A549 (cell line): ENCODE data around the gene C1QBP. TPM values are rescaled to one million over a fixed set of nuclear protein-coding genes. Genes with fewer than 3 reads are reported as not detected.

Source experiments
- ATAC-seq, 2 experiments: fragments of 200-7000 bp in 1 of 2; fragments of >200 bp in 1 of 2; cut with Nextera tagmentation in 1 of 2; cut with Tn5 transposase in 1 of 2; 3 replicates each; pipeline versions ENCODE4 v1.8.0 to v1.9.1; 2018 to 2020; ENCODE audit warnings: mild to moderate bottlenecking in 1 of 2, moderate library complexity in 1 of 2
- CTCF ChIA-PET: fragments of 300-600 bp; sonication (Branson Sonifier 250); formaldehyde crosslinking; extraction: SDS; loops from one replicate; lab custom pipeline; 2021; ENCODE audit warnings: antibody characterized with exemption, inconsistent platforms; lab: Yijun Ruan, JAX
- POLR2A ChIA-PET: fragments of 350-600 bp; formaldehyde crosslinking; extraction: SDS; loops from one replicate; lab custom pipeline; 2021; ENCODE audit warnings: antibody characterized with exemption, inconsistent platforms; lab: Yijun Ruan, JAX
- DNase-seq, 2 experiments: peaks; one replicate each; pipeline versions ENCODE4 v3.0.0 to v3.0.0-alpha.2; 2011 to 2016; ENCODE audit warnings: low read depth in 1 of 2, low spot score in 1 of 2
- FAIRE-seq: peaks from 2 replicates; lab custom pipeline; 2011; peaks lifted over from hg19 to GRCh38; lab: Jason Lieb, UNC
- H3K27ac ChIP-seq, 2 experiments: fragments of >200 bp; sonication (Bioruptor Twin); formaldehyde crosslinking; 3 replicates each; pipeline ENCODE4 v1.5.1; 2016 to 2017
- H3K4me1 ChIP-seq: fragments of >200 bp; sonication (Bioruptor Twin); formaldehyde crosslinking; 3 replicates; pipeline ENCODE4 v1.6.1; 2016
- H3K4me2 ChIP-seq: fragments of >200 bp; sonication (Bioruptor Twin); formaldehyde crosslinking; 3 replicates; pipeline ENCODE4 v1.6.1; 2016
- H3K4me3 ChIP-seq: fragments of >200 bp; sonication (Bioruptor Twin); formaldehyde crosslinking; 3 replicates; pipeline ENCODE4 v1.5.1; 2016
- H3K9me3 ChIP-seq: fragments of >200 bp; sonication (Bioruptor Twin); formaldehyde crosslinking; 3 replicates; pipeline ENCODE4 v1.6.1; 2016
- BCL3 ChIP-seq: fragments of >200 bp; sonication (Bioruptor Twin); formaldehyde crosslinking; IDR thresholded peaks from 3 replicates; pipeline ENCODE4 v1.6.1; 2016
- BHLHE40 ChIP-seq: IDR thresholded peaks from 2 replicates; pipeline ENCODE4 v1.6.1; 2012; ENCODE audit warnings: low read depth, low read length, inconsistent platforms
- EHMT2 ChIP-seq: fragments of 200-600 bp; sonication (generic); IDR thresholded peaks from 2 replicates; pipeline ENCODE4 v1.6.1; 2016; ENCODE audit warnings: antibody characterized with exemption, low read depth, mild to moderate bottlenecking, moderate library complexity
- EP300 ChIP-seq, 2 experiments: fragments of >200 bp; sonication (Bioruptor Twin); formaldehyde crosslinking; IDR thresholded peaks; 2 replicates in 1 of 2; 3 replicates in 1 of 2; pipeline ENCODE4 v1.6.1; 2016 to 2017
- ESRRA ChIP-seq: fragments of 150-350 bp; IDR thresholded peaks from 2 replicates; pipeline ENCODE4 v1.6.1; 2014; ENCODE audit warnings: mild to moderate bottlenecking, low read length, borderline replicate concordance
- FOSB ChIP-seq: fragments of 250-450 bp; sonication (Bioruptor Pico); IDR thresholded peaks from 2 replicates; pipeline ENCODE4 v1.5.0; 2020; ENCODE audit warnings: mild to moderate bottlenecking, moderate library complexity
- FOSL2 ChIP-seq, 2 experiments: fragments of 450-650 bp in 1 of 2; fragments of >200 bp in 1 of 2; sonication (Bioruptor Twin) in 1 of 2; formaldehyde crosslinking; IDR thresholded peaks; 2 replicates each; pipeline versions ENCODE4 v1.5.0 to v1.6.1; 2016 to 2020; ENCODE audit warnings: mild to moderate bottlenecking in 1 of 2, moderate library complexity in 1 of 2
- HDAC2 ChIP-seq: fragments of 200-600 bp; sonication (generic); IDR thresholded peaks from 2 replicates; pipeline ENCODE4 v1.6.1; 2016
- HES2 ChIP-seq: fragments of >200 bp; sonication (Bioruptor Twin); formaldehyde crosslinking; IDR thresholded peaks from 2 replicates; pipeline ENCODE4 v1.6.1; 2016
- JUNB ChIP-seq: fragments of >200 bp; sonication (Bioruptor Twin); formaldehyde crosslinking; IDR thresholded peaks from 2 replicates; pipeline ENCODE4 v1.6.1; 2016
- KDM1A ChIP-seq: fragments of 200-600 bp; sonication (generic); IDR thresholded peaks from 2 replicates; pipeline ENCODE4 v1.6.1; 2016; ENCODE audit warnings: low read depth, mild to moderate bottlenecking
- MYC ChIP-seq: IDR thresholded peaks from 2 replicates; pipeline ENCODE4 v1.6.1; 2012; ENCODE audit warnings: mild to moderate bottlenecking, inconsistent platforms, low read length, improper control_type of control experiment, borderline replicate concordance
- NFE2L2 ChIP-seq: fragments of 150-350 bp; conservative IDR thresholded peaks from 2 replicates; pipeline ENCODE4 v1.6.1; 2014; ENCODE audit warnings: low read length
- PHF8 ChIP-seq: fragments of 200-600 bp; sonication (generic); IDR thresholded peaks from 2 replicates; pipeline ENCODE4 v1.6.1; 2016; ENCODE audit warnings: low read depth, mild to moderate bottlenecking, antibody characterized with exemption, moderate library complexity, borderline replicate concordance
- POLR2A ChIP-seq: IDR thresholded peaks from 2 replicates; pipeline ENCODE4 v1.6.1; 2012; ENCODE audit warnings: mild to moderate bottlenecking, low read length
- POLR2AphosphoS2 ChIP-seq: conservative IDR thresholded peaks from 2 replicates; pipeline ENCODE4 v1.6.1; 2012; ENCODE audit warnings: low read length, improper control_type of control experiment, inconsistent platforms
- RAD21 ChIP-seq, 2 experiments: fragments of >200 bp in 1 of 2; sonication (Bioruptor Twin) in 1 of 2; formaldehyde crosslinking in 1 of 2; IDR thresholded peaks in 1 of 2; conservative IDR thresholded peaks in 1 of 2; 2 replicates in 1 of 2; 3 replicates in 1 of 2; pipeline ENCODE4 v1.6.1; 2012 to 2018; ENCODE audit warnings: inconsistent platforms in 1 of 2
- REST ChIP-seq: fragments of 200-600 bp; sonication (generic); IDR thresholded peaks from 2 replicates; pipeline ENCODE4 v1.6.1; 2016; ENCODE audit warnings: antibody characterized with exemption, mild to moderate bottlenecking, moderate library complexity
- RFX5 ChIP-seq: fragments of 450-650 bp; IDR thresholded peaks from 2 replicates; pipeline ENCODE4 v1.7.1; 2014; ENCODE audit warnings: antibody characterized with exemption, mild to moderate bottlenecking, moderate library complexity
- RNF2 ChIP-seq: fragments of 200-600 bp; sonication (generic); IDR thresholded peaks from 2 replicates; pipeline ENCODE4 v1.6.1; 2016; ENCODE audit warnings: low read depth, mild to moderate bottlenecking, antibody characterized with exemption, moderate library complexity, borderline replicate concordance
- SMC3 ChIP-seq: fragments of >200 bp; sonication (Bioruptor Twin); formaldehyde crosslinking; IDR thresholded peaks from 3 replicates; pipeline ENCODE4 v1.6.1; 2018; ENCODE audit warnings: inconsistent platforms
- USF2 ChIP-seq: fragments of 450-650 bp; IDR thresholded peaks from 2 replicates; pipeline ENCODE4 v1.6.1; 2014; ENCODE audit warnings: antibody characterized with exemption
- WGBS: methylation state at CpG from one replicate; pipeline ENCODE4 v1.1.6; 2017; ENCODE audit errors: missing lambda C conversion rate; 5-methylcytosine and 5-hydroxymethylcytosine counted together
- polyA plus RNA-seq, 4 experiments: library from polyadenylated mRNA; depleted of rRNA in 3 of 4; stranded (reverse); fragments of >200 nt; fragmentation: RNase III in 1 of 4; extraction: RNeasy Plus Mini Kit Qiagen cat#74134 plus additional on column Dnase treatment in 1 of 4; gene quantifications; 2 replicates in 3 of 4; 3 replicates in 1 of 4; pipeline ENCODE4 v1.2.3, GENCODE V29; 2011 to 2017

Gene C1QBP
- polyA plus RNA-seq, 2 of the 4 experiments (the other 2 are of a cell fraction) = 557 to 683 TPM

- H3K9me3 ChIP-seq = no peaks in the 10 kb centered on the region
- DNase-seq (no peak), ATAC-seq (no peak), FAIRE-seq (no peak)
- 0 out of 3 replicates have a peak overlapping the region, but pooled peaks have one; percentile 91 for H3K4me2 ChIP-seq
- no peak overlapping the region for H3K4me3 ChIP-seq
- H3K4me1 ChIP-seq = peaks cover 35% of the 10 kb centered on the region
- TF ChIP-seq NFE2L2 (no peak), HDAC2 (no peak), ESRRA (no peak), KDM1A (no peak), RNF2 (no peak), POLR2AphosphoS2 (no peak)
- 94% methylated on average over 2 of the region's 2 CpGs for WGBS
- H3K27ac ChIP-seq = no peak overlapping the region
- POLR2A ChIA-PET = interaction anchor here (0.7 kb wide), 1 partner anchor 9 kb away, joined by 4 read pairs; no protein-coding TSS in a partner anchor
- CTCF ChIA-PET = interaction anchor here (0.6 to 3.6 kb wide), 4 partner anchors 12 to 366 kb away, joined by 3 to 54 read pairs (median 4); partner anchors contain the start of gene C1QBP
These were observed 22.1 kb downstream of the C1QBP start for GRCh38 chr17:5416901-5417300.

- ATAC-seq (no peak), FAIRE-seq (no peak), DNase-seq (peak in 1 of 2 experiments; percentile 25)
- ChIA-PET POLR2A (no interaction called here), CTCF (interaction anchor here (1.1 to 2.1 kb wide), 4 partner anchors 9 to 1009 kb away, joined by 3 to 7 read pairs (median 6); partner anchors contain the start of gene C1QBP)
- H3K4me1 ChIP-seq = peaks cover 24% of the 10 kb centered on the region
- H3K9me3 ChIP-seq = no peaks in the 10 kb centered on the region
- H3K4me2 ChIP-seq = peak overlapping the region; percentile 0; the same call in 1 of the 3 replicates
- 66% methylated on average over 4 of the region's 4 CpGs for WGBS
- no peak overlapping the region for H3K4me3 ChIP-seq
- H3K27ac ChIP-seq = no peak overlapping the region
- TF ChIP-seq JUNB = peak; percentile 35; the same call in 1 of the 2 replicates
- TF ChIP-seq MYC = no peak
- TF ChIP-seq FOSB = no peak
- no peak for TF ChIP-seq USF2
- 0 out of 2 replicates have a peak, but pooled peaks have one; percentile 46 for TF ChIP-seq HES2
- no peak for TF ChIP-seq RFX5
- no peak for TF ChIP-seq REST
- no peak for TF ChIP-seq POLR2A
- TF ChIP-seq RAD21 (conservative IDR thresholded peaks at IDR 0.05 in 1 of 2, IDR thresholded peaks at IDR 0.05 in 1 of 2) = no peak
- TF ChIP-seq SMC3 = no peak
- TF ChIP-seq BCL3 = no peak
- TF ChIP-seq EP300 (IDR thresholded peaks at IDR 0.05) = no peak
- TF ChIP-seq FOSL2 (IDR thresholded peaks at IDR 0.05) = 0 out of 2 replicates have a peak, but pooled peaks have one; percentile 23
- peak; percentile 78 for TF ChIP-seq FOSL2 (CRISPR knock-in tag; IDR thresholded peaks at IDR 0.05)
- TF ChIP-seq EHMT2 = no peak
- no peak for TF ChIP-seq PHF8
- TF ChIP-seq BHLHE40 = no peak
- no peak for TF ChIP-seq POLR2AphosphoS2
- TF ChIP-seq, all 56 proteins: peak for 3
These were observed 25.3 kb downstream of the C1QBP start for GRCh38 chr17:5413682-5414081.
